Mesenchymal stem cell (in vitro differentiated cells and primary cell): ENCODE measurements around the gene RMDN3.

Source experiments
- DNase-seq: peaks from one replicate; pipeline ENCODE4 v3.0.0-alpha.2; 2013
- H2AFZ ChIP-seq: one replicate; pipeline ENCODE4 v1.6.1; 2013; ENCODE audit warnings: low read depth, mild to moderate bottlenecking, control low read depth, inconsistent platforms, low read length, moderate library complexity
- H2AK5ac ChIP-seq: 2 replicates; pipeline ENCODE4 v1.6.1; 2013; ENCODE audit warnings: low read length, moderate library complexity, mild to moderate bottlenecking, inconsistent platforms; ENCODE audit not compliant: severe bottlenecking
- H2BK120ac ChIP-seq: one replicate; pipeline ENCODE4 v1.6.1; 2013; ENCODE audit warnings: low read depth, mild to moderate bottlenecking, inconsistent platforms, low read length, moderate library complexity
- H2BK12ac ChIP-seq, 2 experiments: one replicate each; pipeline ENCODE4 v1.6.1; 2013; ENCODE audit warnings: inconsistent platforms in 2 of 2, low read length in 2 of 2, mild to moderate bottlenecking in 2 of 2, moderate library complexity in 2 of 2, control low read depth in 1 of 2
- H2BK15ac ChIP-seq: one replicate; pipeline ENCODE4 v1.6.1; 2013; ENCODE audit warnings: mild to moderate bottlenecking, low read depth, inconsistent platforms; ENCODE audit not compliant: poor library complexity, severe bottlenecking
- H2BK5ac ChIP-seq: 2 replicates; pipeline ENCODE4 v1.6.1; 2013; ENCODE audit warnings: low read depth, mild to moderate bottlenecking, low read length, control low read depth, inconsistent platforms; ENCODE audit not compliant: poor library complexity, severe bottlenecking
- H3K14ac ChIP-seq, 2 experiments: one replicate each; pipeline ENCODE4 v1.6.1; 2013; ENCODE audit warnings: inconsistent platforms in 2 of 2, low read length in 2 of 2, control low read depth in 1 of 2, mild to moderate bottlenecking in 1 of 2, moderate library complexity in 1 of 2
- H3K18ac ChIP-seq, 2 experiments: one replicate each; pipeline ENCODE4 v1.6.1; 2013; ENCODE audit warnings: inconsistent platforms in 2 of 2, low read length in 2 of 2, control low read depth in 1 of 2, low read depth in 1 of 2, mild to moderate bottlenecking in 1 of 2
- H3K23ac ChIP-seq, 2 experiments: one replicate each; pipeline ENCODE4 v1.6.1; 2013; ENCODE audit warnings: inconsistent platforms in 2 of 2, low read length in 2 of 2, mild to moderate bottlenecking in 2 of 2, moderate library complexity in 2 of 2, control low read depth in 1 of 2
- H3K27ac ChIP-seq: 2 replicates; pipeline ENCODE4 v1.5.1; 2013; ENCODE audit warnings: mild to moderate bottlenecking, moderate library complexity, low read length, control low read depth, inconsistent platforms; ENCODE audit not compliant: poor library complexity, severe bottlenecking
- H3K27me3 ChIP-seq, 2 experiments: 2 replicates each; pipeline versions ENCODE4 v1.6.1 to v1.7.0; 2013; ENCODE audit warnings: low read length in 2 of 2, mild to moderate bottlenecking in 2 of 2, moderate library complexity in 2 of 2, control low read depth in 1 of 2, inconsistent platforms in 1 of 2; ENCODE audit not compliant: control insufficient read depth in 1 of 2, insufficient read depth in 1 of 2
- H3K36me3 ChIP-seq, 2 experiments: 2 replicates each; pipeline versions ENCODE4 v1.6.1 to v1.7.0; 2013; ENCODE audit warnings: low read length in 2 of 2, control low read depth in 1 of 2, inconsistent platforms in 1 of 2, low read depth in 1 of 2, mild to moderate bottlenecking in 1 of 2; ENCODE audit not compliant: insufficient read depth in 2 of 2, control insufficient read depth in 1 of 2
- H3K4ac ChIP-seq, 2 experiments: one replicate each; pipeline ENCODE4 v1.6.1; 2013; ENCODE audit warnings: inconsistent platforms in 2 of 2, low read length in 2 of 2, mild to moderate bottlenecking in 2 of 2, moderate library complexity in 2 of 2, control low read depth in 1 of 2, low read depth in 1 of 2
- H3K4me1 ChIP-seq: 2 replicates; pipeline ENCODE4 v1.6.1; 2013; ENCODE audit warnings: low read depth, low read length, control low read depth; ENCODE audit not compliant: control insufficient read depth, insufficient read depth
- H3K4me2 ChIP-seq: 2 replicates; pipeline ENCODE4 v1.6.1; 2013; ENCODE audit warnings: low read length, mild to moderate bottlenecking, inconsistent platforms; ENCODE audit not compliant: poor library complexity, severe bottlenecking
- H3K4me3 ChIP-seq, 2 experiments: 2 replicates each; pipeline versions ENCODE4 v1.5.1 to v1.7.0; 2013; ENCODE audit warnings: low read length in 2 of 2, mild to moderate bottlenecking in 2 of 2, control low read depth in 1 of 2, low read depth in 1 of 2; ENCODE audit not compliant: insufficient read depth in 1 of 2
- H3K79me1 ChIP-seq: replicated peaks from 2 replicates; pipeline ENCODE4 v1.6.1; 2013; ENCODE audit warnings: mild to moderate bottlenecking, control low read depth, low read length, inconsistent platforms; ENCODE audit not compliant: poor library complexity, severe bottlenecking
- H3K9ac ChIP-seq: 2 replicates; pipeline ENCODE4 v1.7.0; 2013; ENCODE audit warnings: mild to moderate bottlenecking, low read length, moderate library complexity
- H3K9me3 ChIP-seq: 2 replicates; pipeline ENCODE4 v1.7.0; 2013; ENCODE audit warnings: mild to moderate bottlenecking, low read length; ENCODE audit not compliant: control insufficient read depth
- H4K8ac ChIP-seq: one replicate; pipeline ENCODE4 v1.6.1; 2013; ENCODE audit warnings: inconsistent platforms, mild to moderate bottlenecking, low read length, moderate library complexity
- H4K91ac ChIP-seq: one replicate; pipeline ENCODE4 v1.6.1; 2013; ENCODE audit warnings: mild to moderate bottlenecking, low read length, inconsistent platforms
- WGBS: methylation state at CpG from one replicate; pipeline ENCODE4 v1.1.7; 2013; ENCODE audit warnings: mixed read lengths; 5-methylcytosine and 5-hydroxymethylcytosine counted together

Gene RMDN3

GRCh38 chr15:40759961-40760360 is 4.9 kb upstream of the RMDN3 start:
- Histone ChIP-seq H4K91ac (no peak overlapping the region), H2BK5ac (no peak overlapping the region), H3K4me1 (peaks cover 16% of the 10 kb centered on the region), H2BK12ac (no peak overlapping the region), H4K8ac (no peak overlapping the region), H3K9me3 (no peaks in the 10 kb centered on the region), H3K4ac (no peak overlapping the region), H2BK120ac (no peak overlapping the region), H2AK5ac (no peak overlapping the region), H2AFZ (no peak overlapping the region), H3K4me2 (no peak overlapping the region), H3K27me3 (peaks cover 0 to 3% of the 10 kb centered on the region in 2 experiments), H2BK15ac (no peak overlapping the region), H3K27ac (no peak overlapping the region), H3K79me1 (peaks cover under 1% of the 10 kb centered on the region), H3K18ac (no peak overlapping the region), H3K23ac (no peak overlapping the region), H3K36me3 (no peaks in the 10 kb centered on the region), H3K9ac (no peak overlapping the region), H3K14ac (no peak overlapping the region), H3K4me3 (no peak overlapping the region)
- no peak for DNase-seq
- 98% methylated on average over 5 of the region's 5 CpGs for WGBS

GRCh38 chr15:40756938-40757337 is 1.9 kb upstream of the RMDN3 start:
- Histone ChIP-seq H2BK12ac (no peak overlapping the region), H2BK5ac (no peak overlapping the region), H2BK15ac (no peak overlapping the region), H3K4ac (no peak overlapping the region), H3K27me3 (peaks cover 0 to 3% of the 10 kb centered on the region in 2 experiments), H3K4me3 (no peak overlapping the region), H3K36me3 (peaks cover 2 to 9% of the 10 kb centered on the region in 2 experiments), H3K4me1 (peaks cover 6% of the 10 kb centered on the region), H3K79me1 (peaks cover 14% of the 10 kb centered on the region), H2BK120ac (no peak overlapping the region), H3K9me3 (no peaks in the 10 kb centered on the region), H3K4me2 (no peak overlapping the region), H3K27ac (no peak overlapping the region), H4K8ac (no peak overlapping the region), H2AK5ac (no peak overlapping the region), H3K18ac (no peak overlapping the region), H2AFZ (no peak overlapping the region), H3K14ac (no peak overlapping the region), H3K23ac (no peak overlapping the region), H3K9ac (no peak overlapping the region), H4K91ac (no peak overlapping the region)
- 51% methylated on average over 6 of the region's 6 CpGs for WGBS
- DNase-seq: no peak

GRCh38 chr15:40755812-40756208 is 756 bp upstream of the RMDN3 start:
- peaks cover 11 to 21% of the 10 kb centered on the region in 2 experiments for H3K36me3 ChIP-seq
- peak overlapping the region; percentile 91 for H3K9ac ChIP-seq
- no peak overlapping the region for H4K8ac ChIP-seq
- peaks cover 6% of the 10 kb centered on the region for H3K4me1 ChIP-seq
- 86% methylated on average over 9 of the region's 10 CpGs for WGBS
- H2BK120ac ChIP-seq: no peak overlapping the region
- no peak for DNase-seq
- H3K18ac ChIP-seq: no peak overlapping the region
- H2AK5ac ChIP-seq: no peak overlapping the region
- no peak overlapping the region for H2BK15ac ChIP-seq
- H2AFZ ChIP-seq: no peak overlapping the region
- H3K4ac ChIP-seq: no peak overlapping the region
- H2BK12ac ChIP-seq: no peak overlapping the region
- no peak overlapping the region for H3K27ac ChIP-seq
- no peak overlapping the region for H3K23ac ChIP-seq
- no peak overlapping the region for H2BK5ac ChIP-seq
- H3K79me1 ChIP-seq: peaks cover 23% of the 10 kb centered on the region
- H3K27me3 ChIP-seq: peaks cover 0 to 3% of the 10 kb centered on the region in 2 experiments
- H3K4me2 ChIP-seq: peak overlapping the region; percentile 91
- H3K14ac ChIP-seq: no peak overlapping the region
- H3K4me3 ChIP-seq: peak overlapping the region in 1 of 2 experiments; percentile 95
- H4K91ac ChIP-seq: no peak overlapping the region
- H3K9me3 ChIP-seq: no peaks in the 10 kb centered on the region

GRCh38 chr15:40754574-40754882 is 526 bp downstream of the RMDN3 start:
- Histone ChIP-seq H4K8ac (peak overlapping the region; percentile 35), H3K27ac (no peak overlapping the region), H3K9me3 (no peaks in the 10 kb centered on the region), H2BK12ac (no peak overlapping the region), H3K4ac (peak overlapping the region; percentile 20 to 86), H3K23ac (peak overlapping the region in 1 of 2 experiments; percentile 94), H3K36me3 (peaks cover 14 to 30% of the 10 kb centered on the region in 2 experiments), H3K79me1 (peaks cover 28% of the 10 kb centered on the region), H2AFZ (peak overlapping the region; percentile 98), H2BK120ac (no peak overlapping the region), H3K27me3 (no peaks in the 10 kb centered on the region), H3K4me1 (peaks cover 6% of the 10 kb centered on the region), H3K9ac (peak overlapping the region; percentile 91), H2AK5ac (no peak overlapping the region), H3K4me2 (peak overlapping the region; percentile 84), H3K18ac (peak overlapping the region in 1 of 2 experiments; percentile 67), H3K4me3 (peak overlapping the region; percentile 88 to 95), H3K14ac (no peak overlapping the region), H2BK15ac (no peak overlapping the region), H2BK5ac (no peak overlapping the region), H4K91ac (no peak overlapping the region)
- 6% methylated on average over 9 of the region's 22 CpGs for WGBS
- peak; percentile 41 for DNase-seq
